Amniotic epithelial cell (primary cell): ENCODE data around the gene GPATCH3.
A peak's percentile ranks its signal among the peaks of the same experiment; 100 is the strongest.
"Not testable (repeated sequence)": the region's sequence is repeated elsewhere in the genome, so short reads cannot be mapped to it uniquely, and the experiment has no call there.

Source experiments
- DNase-seq: peaks from one replicate; pipeline ENCODE4 v3.0.0-alpha.2; 2010; ENCODE audit warnings: low read depth

Gene GPATCH3

GRCh38 chr1:26863685-26864077 lies 36.6 kb downstream of the GPATCH3 start:
- no peak for DNase-seq

- no peak for DNase-seq
Measured at GRCh38 chr1:26862781-26863684, 37.2 kb downstream of the GPATCH3 start, which contains the start of gene SFN. Gene SFN, plus strand, starts transcription at chr1:26863149. Its CDS starts 64 bp downstream, at chr1:26863213.

- no peak for DNase-seq
Measured at GRCh38 chr1:26861889-26862378, 38.3 kb downstream of the GPATCH3 start.

GRCh38 chr1:26861286-26861701 lies 39.0 kb downstream of the GPATCH3 start:
- no peak for DNase-seq

- DNase-seq, result no peak
Measured at GRCh38 chr1:26858891-26859640, 41.2 kb downstream of the GPATCH3 start.

GRCh38 chr1:26858160-26858559 lies 42.1 kb downstream of the GPATCH3 start:
- no peak for DNase-seq

- no peak for DNase-seq
Measured at GRCh38 chr1:26857473-26858060, 42.7 kb downstream of the GPATCH3 start.

- DNase-seq, result no peak
Measured at GRCh38 chr1:26856604-26857469, 43.4 kb downstream of the GPATCH3 start.

- no peak for DNase-seq
Measured at GRCh38 chr1:26856181-26856580, 44.1 kb downstream of the GPATCH3 start.

- DNase-seq, result no peak
Measured at GRCh38 chr1:26855636-26856035, 44.6 kb downstream of the GPATCH3 start.

- DNase-seq, result no peak
Measured at GRCh38 chr1:26854906-26855305, 45.4 kb downstream of the GPATCH3 start.

GRCh38 chr1:26853600-26853999 lies 46.7 kb downstream of the GPATCH3 start:
- no peak for DNase-seq

GRCh38 chr1:26853156-26853555 lies 47.1 kb downstream of the GPATCH3 start:
- DNase-seq, result peak; percentile 66

GRCh38 chr1:26852701-26853100 lies 47.6 kb downstream of the GPATCH3 start:
- no peak for DNase-seq

- no peak for DNase-seq
Measured at GRCh38 chr1:26851106-26851684, 49.1 kb downstream of the GPATCH3 start.

- peak; percentile 88 for DNase-seq
Measured at GRCh38 chr1:26848941-26849774, 51.1 kb downstream of the GPATCH3 start.

GRCh38 chr1:26848499-26848898 lies 51.8 kb downstream of the GPATCH3 start:
- no peak for DNase-seq

GRCh38 chr1:26847826-26848225 lies 52.4 kb downstream of the GPATCH3 start:
- not testable (repeated sequence) for DNase-seq

GRCh38 chr1:26844424-26845196 lies 55.7 kb downstream of the GPATCH3 start:
- DNase-seq, result peak; percentile 28
